ENCODE results near the gene VARS2.

GRCh38 chr6:30960907-30961673, 47.1 kb downstream of the VARS2 start:
- TF ChIP-seq CTCF (IDR thresholded peaks at IDR 0.05; ENCODE audit: low read length) = no peak
- TF ChIP-seq EZH2phosphoT487 (IDR thresholded peaks at IDR 0.05; ENCODE audit: low read length) = no peak

All from MM.1S (cell line).